Activated CD4-positive, alpha-beta T cell treated with anti-CD3 and anti-CD28 coated beads, Interleukin-2, Interleukin-6, amounts not matched to agents 100 ng/mL and 50 ng/mL, durations not matched to agents 16 hours and 8 hours (primary cell): ENCODE data around the gene NEB.

Experiments used
- DNase-seq: peaks from one replicate; pipeline ENCODE4 v3.0.0-alpha.2; 2020

NEB gene

GRCh38 chr2:151438506-151438905 lies 295.8 kb downstream of the NEB start:
- no peak for DNase-seq

GRCh38 chr2:151437630-151438029 lies 296.6 kb downstream of the NEB start:
- peak; percentile 12 for DNase-seq
